IMR-90 (cell line): Measurements from ENCODE around the gene DOHH. TPM values are rescaled to one million over a fixed set of nuclear protein-coding genes. Genes with fewer than 3 reads are reported as not detected.

ENCODE experiments used
- ATAC-seq: fragments of 200-7000 bp; cut with Tn5 transposase; 2 replicates; pipeline ENCODE4 v1.9.1; 2020; ENCODE audit warnings: low read depth, mild to moderate bottlenecking, moderate library complexity
- BruUV-seq: library from RNA; stranded (reverse); fragments of 400-500 nt; replicated peaks from 2 replicates; lab custom pipeline; 2021; lab: Mats Ljungman, UMichigan
- CTCF ChIA-PET: fragments of 300-600 bp; formaldehyde crosslinking; extraction: SDS; loops from one replicate; lab custom pipeline; 2021; ENCODE audit warnings: antibody characterized with exemption; lab: Yijun Ruan, JAX
- POLR2A ChIA-PET: fragments of 300-600 bp; sonication (Branson Sonifier 250); formaldehyde crosslinking; loops from one replicate; lab custom pipeline; 2022; ENCODE audit warnings: antibody characterized with exemption; ENCODE audit not compliant: unreplicated experiment; lab: Charles Lee
- DNase-seq: peaks from one replicate; pipeline ENCODE4 v3.0.0; 2013
- H2AFZ ChIP-seq: replicated peaks from 2 replicates; pipeline ENCODE3; 2013; ENCODE audit warnings: low read length, mild to moderate bottlenecking; ENCODE audit not compliant: poor library complexity
- H2AK5ac ChIP-seq: 2 replicates; pipeline ENCODE4 v1.6.1; 2013; ENCODE audit warnings: low read depth, low read length, inconsistent platforms
- H2AK9ac ChIP-seq: replicated peaks from 2 replicates; pipeline ENCODE3; 2013; ENCODE audit warnings: mild to moderate bottlenecking, low read depth, low read length, moderate library complexity; ENCODE audit not compliant: poor library complexity
- H2BK120ac ChIP-seq: 2 replicates; pipeline ENCODE4 v1.6.1; 2013; ENCODE audit warnings: low read depth, low read length, inconsistent platforms
- H2BK15ac ChIP-seq: 3 replicates; pipeline ENCODE4 v1.6.1; 2013; ENCODE audit warnings: low read depth, low read length, inconsistent platforms
- H2BK20ac ChIP-seq: 2 replicates; pipeline ENCODE4 v1.6.1; 2013; ENCODE audit warnings: low read depth, mild to moderate bottlenecking, inconsistent platforms, low read length, moderate library complexity
- H2BK5ac ChIP-seq: 2 replicates; pipeline ENCODE4 v1.6.1; 2013; ENCODE audit warnings: mild to moderate bottlenecking, low read depth, low read length, inconsistent platforms; ENCODE audit not compliant: poor library complexity, severe bottlenecking
- H3K14ac ChIP-seq: replicated peaks from 2 replicates; pipeline ENCODE4 v1.6.1; 2013; ENCODE audit warnings: low read depth, low read length, inconsistent platforms
- H3K18ac ChIP-seq: 2 replicates; pipeline ENCODE4 v1.6.1; 2013; ENCODE audit warnings: low read depth, low read length, control low read depth
- H3K23ac ChIP-seq: 2 replicates; pipeline ENCODE4 v1.6.1; 2013; ENCODE audit warnings: low read depth, low read length, inconsistent platforms
- H3K27ac ChIP-seq: 2 replicates; pipeline ENCODE4 v1.5.1; 2013; ENCODE audit warnings: mild to moderate bottlenecking, control low read depth, low read length; ENCODE audit not compliant: insufficient read depth
- H3K27me3 ChIP-seq: 2 replicates; pipeline ENCODE4 v1.6.1; 2013; ENCODE audit warnings: low read length; ENCODE audit not compliant: control insufficient read depth, insufficient read depth
- H3K36me3 ChIP-seq: 2 replicates; pipeline ENCODE4 v1.6.1; 2013; ENCODE audit warnings: low read length, mixed read lengths; ENCODE audit not compliant: control insufficient read depth, insufficient read depth
- H3K4ac ChIP-seq: 2 replicates; pipeline ENCODE4 v1.6.1; 2013; ENCODE audit warnings: low read depth, low read length, inconsistent platforms
- H3K4me1 ChIP-seq: 2 replicates; pipeline ENCODE4 v1.6.1; 2013; ENCODE audit warnings: low read length, mixed read lengths; ENCODE audit not compliant: control insufficient read depth, insufficient read depth
- H3K4me2 ChIP-seq: 2 replicates; pipeline ENCODE4 v1.6.1; 2013; ENCODE audit warnings: low read depth, mild to moderate bottlenecking, control low read depth, low read length, moderate library complexity
- H3K4me3 ChIP-seq: 2 replicates; pipeline ENCODE4 v1.5.1; 2013; ENCODE audit warnings: low read depth, mild to moderate bottlenecking, control low read depth, low read length, moderate library complexity; ENCODE audit not compliant: insufficient read depth
- H3K56ac ChIP-seq: 2 replicates; pipeline ENCODE4 v1.6.1; 2013; ENCODE audit warnings: low read length, inconsistent platforms; ENCODE audit not compliant: insufficient read depth; ENCODE audit errors: extremely low read depth
- H3K79me1 ChIP-seq, 2 experiments: 2 replicates each; pipeline ENCODE4 v1.6.1; 2013; ENCODE audit warnings: low read length in 2 of 2, inconsistent platforms in 1 of 2, low read depth in 1 of 2
- H3K9ac ChIP-seq: 2 replicates; pipeline ENCODE4 v1.6.1; 2013; ENCODE audit warnings: low read depth, low read length, control low read depth
- H3K9me1 ChIP-seq: 2 replicates; pipeline ENCODE4 v1.6.1; 2013; ENCODE audit warnings: low read length, inconsistent platforms; ENCODE audit not compliant: insufficient read depth
- H3K9me3 ChIP-seq: 2 replicates; pipeline ENCODE4 v1.6.1; 2013; ENCODE audit warnings: low read length; ENCODE audit not compliant: control insufficient read depth, insufficient read depth
- H4K20me1 ChIP-seq: 2 replicates; pipeline ENCODE4 v1.6.1; 2013; ENCODE audit warnings: low read length, inconsistent platforms; ENCODE audit not compliant: insufficient read depth
- H4K5ac ChIP-seq: 2 replicates; pipeline ENCODE4 v1.6.1; 2013; ENCODE audit warnings: mild to moderate bottlenecking, low read depth, low read length, control low read depth
- H4K8ac ChIP-seq, 2 experiments: 2 replicates each; pipeline ENCODE4 v1.6.1; 2013; ENCODE audit warnings: low read depth in 2 of 2, low read length in 2 of 2, control low read depth in 1 of 2, inconsistent platforms in 1 of 2
- H4K91ac ChIP-seq: 2 replicates; pipeline ENCODE4 v1.6.1; 2013; ENCODE audit warnings: low read depth, low read length, inconsistent platforms; ENCODE audit not compliant: insufficient read depth
- BHLHE40 ChIP-seq: fragments of 150-350 bp; IDR thresholded peaks from 2 replicates; pipeline ENCODE4 v1.6.1; 2016; ENCODE audit warnings: mild to moderate bottlenecking, low read depth, low read length
- CEBPB ChIP-seq: IDR thresholded peaks from 2 replicates; pipeline ENCODE4 v1.6.1; 2012; ENCODE audit warnings: low read depth, low read length, improper control_type of control experiment
- CHD1 ChIP-seq: IDR thresholded peaks from 2 replicates; pipeline ENCODE4 v1.6.1; 2012; ENCODE audit warnings: low read depth, low read length, improper control_type of control experiment
- CTCF ChIP-seq: conservative IDR thresholded peaks from 2 replicates; pipeline ENCODE4 v1.5.1; 2012; ENCODE audit warnings: mild to moderate bottlenecking, low read depth, low read length, improper control_type of control experiment
- ELK1 ChIP-seq: fragments of 150-350 bp; IDR thresholded peaks from 2 replicates; pipeline ENCODE4 v1.6.1; 2016; ENCODE audit warnings: low read depth, mild to moderate bottlenecking, low read length, moderate library complexity, borderline replicate concordance
- FOS ChIP-seq: fragments of 150-350 bp; IDR thresholded peaks from 2 replicates; pipeline ENCODE4 v1.6.1; 2016; ENCODE audit warnings: low read depth, low read length
- MAFK ChIP-seq: IDR thresholded peaks from 2 replicates; pipeline ENCODE4 v1.6.1; 2012; ENCODE audit warnings: low read depth, low read length, improper control_type of control experiment
- MAZ ChIP-seq: IDR thresholded peaks from 2 replicates; pipeline ENCODE4 v1.6.1; 2012; ENCODE audit warnings: low read depth, mild to moderate bottlenecking, low read length, improper control_type of control experiment, moderate library complexity, borderline replicate concordance
- MXI1 ChIP-seq: IDR thresholded peaks from 2 replicates; pipeline ENCODE4 v1.6.1; 2012; ENCODE audit warnings: low read depth, mild to moderate bottlenecking, low read length, moderate library complexity, borderline replicate concordance
- NFE2L2 ChIP-seq: fragments of 150-350 bp; IDR thresholded peaks from 2 replicates; pipeline ENCODE4 v1.6.1; 2016; ENCODE audit warnings: low read depth, mild to moderate bottlenecking, low read length
- POLR2A ChIP-seq: IDR thresholded peaks from 2 replicates; pipeline ENCODE4 v1.6.1; 2012; ENCODE audit warnings: mild to moderate bottlenecking, low read depth, low read length
- RAD21 ChIP-seq: IDR thresholded peaks from 2 replicates; pipeline ENCODE4 v1.6.1; 2012; ENCODE audit warnings: low read length, improper control_type of control experiment
- RCOR1 ChIP-seq: IDR thresholded peaks from 2 replicates; pipeline ENCODE4 v1.6.1; 2012; ENCODE audit warnings: mild to moderate bottlenecking, low read length, improper control_type of control experiment; ENCODE audit not compliant: insufficient replicate concordance
- RFX5 ChIP-seq: IDR thresholded peaks from 2 replicates; pipeline ENCODE4 v1.8.0; 2012; ENCODE audit warnings: low read depth, mild to moderate bottlenecking, low read length, moderate library complexity
- SMC3 ChIP-seq: fragments of 150-350 bp; IDR thresholded peaks from 2 replicates; pipeline ENCODE4 v1.6.1; 2016; ENCODE audit warnings: low read depth, mild to moderate bottlenecking, antibody characterized with exemption, low read length, moderate library complexity
- USF2 ChIP-seq: fragments of 150-350 bp; IDR thresholded peaks from 2 replicates; pipeline ENCODE4 v1.6.1; 2017; ENCODE audit warnings: mild to moderate bottlenecking, antibody characterized with exemption, low read length, low read depth
- WGBS, 2 experiments: methylation state at CpG; one replicate each; pipeline versions ENCODE4 v1.1.5 to v1.1.7; 2013; ENCODE audit warnings: missing lambda C conversion rate in 2 of 2; ENCODE audit not compliant: insufficient read length in 1 of 2; ENCODE audit errors: extremely low coverage in 2 of 2; 5-methylcytosine and 5-hydroxymethylcytosine counted together
- dilution Hi-C: fragments of 300-500 bp; cut with HindIII; formaldehyde crosslinking; loops from one replicate; pipeline ENCODE4 v1.14.3; 2018; ENCODE audit warnings: low sequenced_read_pairs; ENCODE audit not compliant: unreplicated experiment
- in situ Hi-C: fragments of 300-500 bp; cut with MboI; formaldehyde crosslinking; loops from 3 replicates; pipeline ENCODE4 v1.14.3; 2019; ENCODE audit warnings: low sequenced_read_pairs, inconsistent platforms, mixed read lengths
- intact Hi-C: fragments of 100-400 bp; cut with micrococcal nuclease; formaldehyde crosslinking; loops from 2 replicates; pipeline ENCODE4 v1.10.0; 2022
- polyA plus RNA-seq, 3 experiments: library from polyadenylated mRNA; depleted of rRNA; stranded (reverse); fragments of >200 nt; gene quantifications; 2 replicates each; pipeline ENCODE4 v1.2.3, GENCODE V29; 2012; ENCODE audit warnings: low replicate concordance in 1 of 3
- total RNA-seq: library from RNA; depleted of rRNA; stranded (reverse); fragments of >200 nt; gene quantifications from 2 replicates; pipeline ENCODE4 v1.2.3, GENCODE V29; 2012

The DOHH gene
- total and polyA plus RNA-seq, 2 of the 4 experiments (the other 2 are of a cell fraction) = 3.2 to 9.2 TPM

- Histone ChIP-seq H3K9ac (no peak overlapping the region), H3K27ac (no peak overlapping the region), H2AK9ac (no peak overlapping the region), H3K14ac (no peak overlapping the region), H2AK5ac (peak overlapping the region; percentile 5; the same call in 1 of the 2 replicates), H3K27me3 (no peaks in the 10 kb centered on the region), H2BK20ac (no peak overlapping the region), H3K4me3 (no peak overlapping the region), H3K9me1 (peaks cover 21% of the 10 kb centered on the region; the same call in 1 of the 2 replicates), H2BK5ac (no peak overlapping the region), H2BK120ac (no peak overlapping the region), H4K8ac (no peak overlapping the region), H3K79me1 (peaks cover 9 to 95% of the 10 kb centered on the region in 2 experiments), H4K5ac (no peak overlapping the region), H3K36me3 (peaks cover 12% of the 10 kb centered on the region; the same call in 1 of the 2 replicates), H3K18ac (no peak overlapping the region), H3K4me2 (no peak overlapping the region), H3K23ac (peak overlapping the region; percentile 60; the same call in 1 of the 2 replicates), H3K4ac (no peak overlapping the region), H3K9me3 (no peaks in the 10 kb centered on the region), H4K20me1 (peaks cover 99% of the 10 kb centered on the region), H2AFZ (no peak overlapping the region), H4K91ac (no peak overlapping the region), H3K56ac (no peak overlapping the region), H2BK15ac (no peak overlapping the region), H3K4me1 (peaks cover 13% of the 10 kb centered on the region)
- peak; percentile 21 for ATAC-seq
- peak; percentile 50 for DNase-seq
- in situ Hi-C loops = no loop called here
- ChIA-PET CTCF (interaction anchor here (0.9 kb wide), 1 partner anchor 29 kb away, joined by 3 read pairs; no protein-coding TSS in a partner anchor), POLR2A (no interaction called here)
- TF ChIP-seq SMC3 (no peak), USF2 (no peak), RCOR1 (no peak), CHD1 (no peak), RAD21 (no peak), BHLHE40 (no peak), NFE2L2 (no peak), POLR2A (no peak), ELK1 (no peak), MXI1 (no peak), MAZ (no peak), CEBPB (no peak), FOS (no peak), RFX5 (no peak), CTCF (no peak), MAFK (no peak)
- dilution Hi-C loops = no loop called here
- no TSS peak for BruUV-seq
- 37% methylated on average over 7 of the region's 15 CpGs; no CpG with 5 or more reads in 1 of the 2 experiments for WGBS, 2 experiments
- intact Hi-C loops = no loop called here
Observed at GRCh38 chr19:3515891-3516422, 15.5 kb upstream of the DOHH start.
